IPS-20b (cell line): ENCODE results near the gene OTOP2.

Experiments
- H3K27ac ChIP-seq: one replicate; pipeline ENCODE4 v1.5.1; 2013; ENCODE audit warnings: low read length
- H3K27me3 ChIP-seq: 2 replicates; pipeline ENCODE4 v1.6.1; 2013; ENCODE audit warnings: mild to moderate bottlenecking, low read length, inconsistent platforms; ENCODE audit not compliant: insufficient read depth
- H3K36me3 ChIP-seq: 2 replicates; pipeline ENCODE4 v1.6.1; 2013; ENCODE audit warnings: low read depth, mild to moderate bottlenecking, inconsistent platforms, low read length, moderate library complexity; ENCODE audit not compliant: insufficient read depth
- H3K4me1 ChIP-seq: 2 replicates; pipeline ENCODE4 v1.6.1; 2013; ENCODE audit warnings: mild to moderate bottlenecking, control low read depth, inconsistent platforms, low read length, moderate library complexity; ENCODE audit not compliant: insufficient read depth
- H3K4me3 ChIP-seq: 2 replicates; pipeline ENCODE4 v1.5.1; 2013; ENCODE audit warnings: mild to moderate bottlenecking, low read length, inconsistent platforms
- H3K9ac ChIP-seq: 2 replicates; pipeline ENCODE4 v1.6.1; 2013; ENCODE audit warnings: low read depth, mild to moderate bottlenecking, inconsistent platforms, low read length, moderate library complexity
- H3K9me3 ChIP-seq: 2 replicates; pipeline ENCODE4 v1.6.1; 2013; ENCODE audit warnings: mild to moderate bottlenecking, low read depth, low read length, inconsistent platforms; ENCODE audit not compliant: insufficient read depth

Gene OTOP2

GRCh38 chr17:74883241-74883745 lies 40.8 kb upstream of the OTOP2 start:
- Histone ChIP-seq H3K27ac (no peak overlapping the region), H3K27me3 (no peaks in the 10 kb centered on the region)

GRCh38 chr17:74888469-74888868 lies 35.6 kb upstream of the OTOP2 start:
- no peak overlapping the region for H3K4me3 ChIP-seq
- H3K4me1 ChIP-seq, result no peaks in the 10 kb centered on the region
- H3K27me3 ChIP-seq, result peaks cover 34% of the 10 kb centered on the region
- no peak overlapping the region for H3K9ac ChIP-seq
- H3K27ac ChIP-seq, result no peak overlapping the region
- H3K9me3 ChIP-seq, result no peaks in the 10 kb centered on the region
- no peaks in the 10 kb centered on the region for H3K36me3 ChIP-seq

More at GRCh38 chr17:74883241-74883745, 40.8 kb upstream of the OTOP2 start:
- Histone ChIP-seq H3K36me3 (no peaks in the 10 kb centered on the region), H3K9me3 (no peaks in the 10 kb centered on the region), H3K9ac (no peak overlapping the region), H3K4me3 (no peak overlapping the region), H3K4me1 (no peaks in the 10 kb centered on the region)

GRCh38 chr17:74890554-74890953 lies 33.5 kb upstream of the OTOP2 start:
- Histone ChIP-seq H3K36me3 (no peaks in the 10 kb centered on the region), H3K27ac (no peak overlapping the region), H3K4me1 (no peaks in the 10 kb centered on the region), H3K9ac (no peak overlapping the region), H3K27me3 (peaks cover 55% of the 10 kb centered on the region), H3K4me3 (no peak overlapping the region), H3K9me3 (no peaks in the 10 kb centered on the region)

GRCh38 chr17:74892013-74892841 lies 31.8 kb upstream of the OTOP2 start:
- no peak overlapping the region; the same call in 1 of the 2 replicates for H3K4me3 ChIP-seq
- H3K27me3 ChIP-seq, result peaks cover 70% of the 10 kb centered on the region
- no peaks in the 10 kb centered on the region for H3K4me1 ChIP-seq
- no peaks in the 10 kb centered on the region for H3K36me3 ChIP-seq
- no peaks in the 10 kb centered on the region for H3K9me3 ChIP-seq
- no peak overlapping the region for H3K9ac ChIP-seq
- H3K27ac ChIP-seq, result no peak overlapping the region

- H3K4me3 ChIP-seq, result peak within 1 kb of the TSS; percentile 67; the same call in 1 of the 2 replicates
- H3K9me3 ChIP-seq, result no peaks in the 10 kb centered on the region
- no peaks in the 10 kb centered on the region for H3K36me3 ChIP-seq
- no peak within 1 kb of the TSS for H3K27ac ChIP-seq
- H3K27me3 ChIP-seq, result peaks cover 74% of the 10 kb centered on the region
- H3K4me1 ChIP-seq, result no peaks in the 10 kb centered on the region
- no peak within 1 kb of the TSS for H3K9ac ChIP-seq
Observed at GRCh38 chr17:74892974-74893911, 30.8 kb upstream of the OTOP2 start, which contains the start of gene FADS6. TSS of gene FADS6 (minus strand) at chr17:74893633. CDS start at chr17:74893595, 38 bp downstream.

- H3K27ac ChIP-seq, result no peak overlapping the region
- H3K27me3 ChIP-seq, result peaks cover 74% of the 10 kb centered on the region
- H3K9ac ChIP-seq, result no peak overlapping the region
- H3K36me3 ChIP-seq, result no peaks in the 10 kb centered on the region
- no peaks in the 10 kb centered on the region for H3K4me1 ChIP-seq
- peak overlapping the region; percentile 67; the same call in 1 of the 2 replicates for H3K4me3 ChIP-seq
- H3K9me3 ChIP-seq, result no peaks in the 10 kb centered on the region
Observed at GRCh38 chr17:74893936-74894671, 30.0 kb upstream of the OTOP2 start.

- H3K9ac ChIP-seq, result no peak overlapping the region
Observed at GRCh38 chr17:74898376-74898946, 25.6 kb upstream of the OTOP2 start.

GRCh38 chr17:74900208-74900607 lies 23.9 kb upstream of the OTOP2 start:
- no peak overlapping the region for H3K4me3 ChIP-seq
- no peaks in the 10 kb centered on the region; the same call in 1 of the 2 replicates for H3K4me1 ChIP-seq
- H3K36me3 ChIP-seq, result no peaks in the 10 kb centered on the region
- no peak overlapping the region for H3K9ac ChIP-seq
- H3K9me3 ChIP-seq, result no peaks in the 10 kb centered on the region
- no peak overlapping the region for H3K27ac ChIP-seq
- peaks cover 29% of the 10 kb centered on the region for H3K27me3 ChIP-seq

More at GRCh38 chr17:74898376-74898946, 25.6 kb upstream of the OTOP2 start:
- no peaks in the 10 kb centered on the region for H3K9me3 ChIP-seq
- no peaks in the 10 kb centered on the region for H3K36me3 ChIP-seq
- H3K4me1 ChIP-seq, result no peaks in the 10 kb centered on the region
- H3K4me3 ChIP-seq, result no peak overlapping the region
- H3K27ac ChIP-seq, result no peak overlapping the region
- H3K27me3 ChIP-seq, result peaks cover 40% of the 10 kb centered on the region

GRCh38 chr17:74901353-74902135 lies 22.5 kb upstream of the OTOP2 start:
- H3K36me3 ChIP-seq, result no peaks in the 10 kb centered on the region
- H3K27me3 ChIP-seq, result peaks cover 16% of the 10 kb centered on the region
- H3K4me1 ChIP-seq, result no peaks in the 10 kb centered on the region; the same call in 1 of the 2 replicates
- H3K9me3 ChIP-seq, result no peaks in the 10 kb centered on the region
- no peak overlapping the region for H3K27ac ChIP-seq
- no peak overlapping the region for H3K9ac ChIP-seq
- H3K4me3 ChIP-seq, result no peak overlapping the region

GRCh38 chr17:74903034-74903433 lies 21.0 kb upstream of the OTOP2 start:
- peaks cover 6% of the 10 kb centered on the region for H3K27me3 ChIP-seq
- H3K4me1 ChIP-seq, result no peaks in the 10 kb centered on the region; the same call in 1 of the 2 replicates
- H3K27ac ChIP-seq, result no peak overlapping the region

More at GRCh38 chr17:74903034-74903433, 21.0 kb upstream of the OTOP2 start:
- Histone ChIP-seq H3K4me3 (no peak overlapping the region), H3K9ac (no peak overlapping the region), H3K36me3 (no peaks in the 10 kb centered on the region), H3K9me3 (no peaks in the 10 kb centered on the region)
